COLO829 (cell line): ENCODE measurements around the gene TNFSF13B.
A peak's percentile ranks its signal among the peaks of the same experiment; 100 is the strongest.
"Not testable (repeated sequence)": the region's sequence is repeated elsewhere in the genome, so short reads cannot be mapped to it uniquely, and the experiment has no call there.

Experiments used
- DNase-seq: peaks from one replicate; pipeline ENCODE4 v3.0.0; 2012; ENCODE audit warnings: low spot score

Gene TNFSF13B

GRCh38 chr13:108269601-108270328, at the start of gene TNFSF13B:
TSS of gene TNFSF13B (plus strand) at chr13:108269718. CDS start at chr13:108269896, 178 bp downstream.
- DNase-seq = no peak

- DNase-seq = no peak
Observed at GRCh38 chr13:108220041-108220440, 49.5 kb upstream of the TNFSF13B start.

- no peak for DNase-seq
Observed at GRCh38 chr13:108223687-108224503, 45.6 kb upstream of the TNFSF13B start.

- DNase-seq = no peak
Observed at GRCh38 chr13:108225440-108225839, 44.1 kb upstream of the TNFSF13B start.

GRCh38 chr13:108226184-108226583, 43.3 kb upstream of the TNFSF13B start:
- no peak for DNase-seq

GRCh38 chr13:108227651-108228272, 41.8 kb upstream of the TNFSF13B start:
- peak; percentile 35 for DNase-seq

GRCh38 chr13:108230377-108230776, 39.1 kb upstream of the TNFSF13B start:
- no peak for DNase-seq

GRCh38 chr13:108249150-108249549, 20.4 kb upstream of the TNFSF13B start:
- no peak for DNase-seq

GRCh38 chr13:108257248-108257647, 12.3 kb upstream of the TNFSF13B start:
- DNase-seq = no peak

- no peak for DNase-seq
Observed at GRCh38 chr13:108263621-108264355, 5.7 kb upstream of the TNFSF13B start.

- no peak for DNase-seq
Observed at GRCh38 chr13:108266321-108266990, 3.1 kb upstream of the TNFSF13B start.

GRCh38 chr13:108267347-108267746, 2.2 kb upstream of the TNFSF13B start:
- no peak for DNase-seq

- not testable (repeated sequence) for DNase-seq
Observed at GRCh38 chr13:108267855-108268254, 1.7 kb upstream of the TNFSF13B start.

GRCh38 chr13:108268466-108269112, 929 bp upstream of the TNFSF13B start:
- DNase-seq = no peak

- no peak for DNase-seq
Observed at GRCh38 chr13:108270442-108270841, 924 bp downstream of the TNFSF13B start.

GRCh38 chr13:108272333-108272732, 2.8 kb downstream of the TNFSF13B start:
- no peak for DNase-seq

GRCh38 chr13:108273429-108274118, 4.1 kb downstream of the TNFSF13B start:
- DNase-seq = no peak

GRCh38 chr13:108274718-108275117, 5.2 kb downstream of the TNFSF13B start:
- no peak for DNase-seq

- DNase-seq = no peak
Observed at GRCh38 chr13:108276060-108276459, 6.5 kb downstream of the TNFSF13B start.

- DNase-seq = no peak
Observed at GRCh38 chr13:108278466-108278865, 8.9 kb downstream of the TNFSF13B start.
